Measurements from ENCODE around the gene KCNH3.
A peak's percentile ranks its signal among the peaks of the same experiment; 100 is the strongest.

The KCNH3 gene

DNA sequence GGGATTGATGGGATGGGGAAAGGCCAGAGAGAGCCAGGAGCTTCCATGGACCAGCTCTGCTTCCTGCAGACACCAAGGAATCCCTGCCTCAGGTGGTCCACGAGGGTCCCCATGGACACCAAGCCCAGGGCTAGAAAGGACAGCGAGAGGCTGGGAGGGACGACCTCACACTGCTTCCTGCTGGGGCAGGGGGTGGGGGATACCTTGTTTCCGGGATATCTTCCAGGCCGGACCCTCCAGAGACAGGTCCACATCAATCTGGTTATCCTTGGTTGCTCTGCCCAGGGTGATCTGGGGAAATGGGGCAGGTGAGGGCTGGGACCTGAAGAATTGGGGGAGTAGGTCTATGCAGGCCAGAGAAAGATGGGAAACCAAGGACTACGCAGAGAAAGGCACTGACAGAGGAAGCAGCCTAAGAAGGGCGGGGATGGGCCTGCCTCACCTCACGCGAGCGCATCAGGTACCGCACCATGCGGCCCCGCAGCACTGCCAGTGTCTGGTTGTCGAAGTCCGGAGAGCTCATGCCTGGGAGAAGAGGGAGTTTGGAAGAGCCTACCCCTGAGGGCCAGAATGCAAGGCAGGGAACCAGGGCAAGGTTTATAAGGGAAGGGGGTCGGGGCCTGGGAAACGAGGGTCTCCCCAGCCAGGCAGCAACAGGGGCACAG, 20.3 kb downstream of the KCNH3 start:
- no peak for DNase-seq (ENCODE audit: low spot score)

DNA sequence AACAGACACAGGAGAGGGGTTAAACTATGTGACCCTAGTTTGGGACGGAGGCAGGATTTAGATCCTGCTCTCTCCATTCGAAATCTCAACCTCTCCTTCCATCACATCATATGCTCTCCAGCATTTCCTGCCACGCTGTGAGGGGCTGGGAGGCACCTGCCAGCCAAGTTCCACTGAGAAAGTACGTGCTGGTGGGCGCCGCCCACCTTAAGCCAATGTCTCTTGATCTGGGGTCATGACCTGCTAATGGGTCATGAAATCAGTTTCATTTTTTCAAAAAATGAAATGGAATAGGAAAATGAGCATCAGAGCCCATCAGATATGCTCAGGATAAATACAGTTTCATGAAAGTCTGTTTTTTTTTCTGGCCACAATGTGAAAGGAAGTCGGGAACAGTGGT, 21.9 kb downstream of the KCNH3 start:
- DNase-seq (ENCODE audit: low spot score) = no peak

- DNase-seq (ENCODE audit: low spot score) = no peak
These were observed 23.4 kb downstream of the KCNH3 start for GRCh38 chr12:49562233-49562632.

DNA sequence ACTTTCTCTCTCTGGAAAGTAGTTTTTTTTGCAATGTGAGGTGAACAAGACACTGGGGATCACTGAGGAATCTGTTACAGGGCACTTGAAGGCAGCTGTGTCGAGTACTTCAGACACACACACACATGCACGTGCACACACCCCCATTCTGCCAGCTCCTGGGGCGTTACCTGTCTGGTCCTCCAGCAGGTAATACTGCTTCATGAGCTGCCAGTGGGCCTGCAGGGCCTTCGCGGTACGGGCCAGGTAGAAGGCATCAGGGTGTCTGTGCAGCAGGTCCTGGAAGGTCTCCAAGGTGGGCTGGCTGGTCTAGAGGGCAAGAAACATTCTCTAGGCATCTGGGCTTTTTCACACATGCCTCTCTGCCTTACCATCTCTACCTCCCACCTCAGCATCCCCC, 24.0 kb downstream of the KCNH3 start:
- DNase-seq (ENCODE audit: low spot score) = no peak

- DNase-seq (ENCODE audit: low spot score) = no peak
These were observed 25.3 kb downstream of the KCNH3 start for GRCh38 chr12:49563951-49564685.

GRCh38 chr12:49564686-49565405, 26.0 kb downstream of the KCNH3 start:
- no peak for DNase-seq (ENCODE audit: low spot score)

- no peak for DNase-seq (ENCODE audit: low spot score)
These were observed 26.8 kb downstream of the KCNH3 start for GRCh38 chr12:49565406-49566265.

DNA sequence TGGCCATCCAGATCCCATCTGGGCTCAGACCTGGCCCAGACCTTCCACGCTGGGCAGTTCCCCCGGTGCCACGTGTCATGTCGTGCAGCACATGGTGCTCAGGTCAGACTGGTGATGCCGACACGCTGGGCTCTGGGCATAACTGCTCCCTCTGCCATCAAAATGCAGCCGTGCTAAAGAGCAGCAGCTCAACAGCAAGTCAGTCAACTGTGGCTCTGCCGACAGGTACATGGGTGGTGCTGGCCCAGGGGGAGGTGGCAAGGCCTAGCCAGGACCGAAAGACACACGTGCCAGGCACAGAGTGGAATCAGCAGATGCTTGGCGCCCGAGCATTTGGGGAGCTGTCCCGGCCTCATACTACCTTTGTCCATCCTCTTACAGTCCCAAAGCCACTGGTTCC, 27.5 kb downstream of the KCNH3 start:
- no peak for DNase-seq (ENCODE audit: low spot score)

DNA sequence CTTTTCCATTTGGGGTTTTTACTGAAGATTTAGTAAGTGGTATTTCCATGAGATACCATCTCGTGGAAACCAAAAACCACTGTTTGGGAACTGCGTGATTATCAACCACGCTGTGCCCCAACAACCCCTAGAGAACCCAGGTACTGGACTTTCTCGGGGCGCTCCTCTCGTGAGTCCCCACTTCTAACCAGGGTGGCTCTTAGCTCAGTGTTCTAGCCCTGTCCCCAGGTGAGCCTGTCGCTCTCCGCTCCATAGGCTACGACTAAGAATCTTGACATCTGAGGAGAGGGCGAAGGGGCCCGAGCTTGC, 28.4 kb downstream of the KCNH3 start:
- no peak for DNase-seq (ENCODE audit: low spot score)

DNA sequence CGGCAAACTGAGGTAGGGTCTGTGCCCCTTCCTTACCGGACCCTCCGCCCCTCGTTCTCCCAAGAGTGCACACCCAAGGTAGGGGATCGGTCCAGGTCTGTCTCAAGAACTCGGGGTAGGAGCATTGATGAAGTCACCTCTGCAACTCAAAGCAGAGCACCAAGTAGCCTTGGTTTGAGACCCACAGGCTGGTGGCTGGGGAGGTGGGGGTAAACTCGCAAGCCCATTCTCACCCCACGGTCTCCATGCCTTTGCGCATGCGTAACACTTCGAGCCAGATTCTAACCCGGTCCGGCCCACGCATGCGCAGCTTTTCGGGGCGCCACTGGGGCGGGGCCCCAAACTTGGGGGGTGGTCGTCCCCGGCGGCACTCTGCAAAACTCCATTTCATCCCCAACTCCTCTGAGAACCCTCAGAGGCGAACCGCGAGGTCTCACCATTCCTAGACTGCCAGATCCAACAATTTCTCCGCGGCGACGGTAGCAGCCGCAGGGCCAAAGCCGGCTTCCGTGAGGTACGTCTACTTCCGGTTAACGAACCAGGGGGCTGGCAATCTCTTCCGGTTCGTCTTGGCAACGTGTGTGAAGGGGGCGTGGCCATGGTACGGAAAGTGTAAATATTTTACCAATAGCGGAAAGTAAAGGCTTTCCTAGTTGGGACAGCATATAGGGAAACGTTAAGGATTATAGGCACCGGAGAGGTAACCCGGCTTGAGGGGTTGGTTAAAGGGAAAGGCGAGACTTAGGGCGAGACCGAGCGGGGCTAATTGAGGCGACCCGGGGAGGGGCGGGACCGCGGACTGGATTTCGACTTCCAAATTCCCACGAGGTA, 29.0 kb downstream of the KCNH3 start, which contains the start of gene MCRS1:
Gene MCRS1 (minus strand): TSS at position 532 of the 831 bp plus-strand sequence. CDS start 1,411 bp downstream, outside the sequence.
- peak; percentile 90 for DNase-seq (ENCODE audit: low spot score)

DNA sequence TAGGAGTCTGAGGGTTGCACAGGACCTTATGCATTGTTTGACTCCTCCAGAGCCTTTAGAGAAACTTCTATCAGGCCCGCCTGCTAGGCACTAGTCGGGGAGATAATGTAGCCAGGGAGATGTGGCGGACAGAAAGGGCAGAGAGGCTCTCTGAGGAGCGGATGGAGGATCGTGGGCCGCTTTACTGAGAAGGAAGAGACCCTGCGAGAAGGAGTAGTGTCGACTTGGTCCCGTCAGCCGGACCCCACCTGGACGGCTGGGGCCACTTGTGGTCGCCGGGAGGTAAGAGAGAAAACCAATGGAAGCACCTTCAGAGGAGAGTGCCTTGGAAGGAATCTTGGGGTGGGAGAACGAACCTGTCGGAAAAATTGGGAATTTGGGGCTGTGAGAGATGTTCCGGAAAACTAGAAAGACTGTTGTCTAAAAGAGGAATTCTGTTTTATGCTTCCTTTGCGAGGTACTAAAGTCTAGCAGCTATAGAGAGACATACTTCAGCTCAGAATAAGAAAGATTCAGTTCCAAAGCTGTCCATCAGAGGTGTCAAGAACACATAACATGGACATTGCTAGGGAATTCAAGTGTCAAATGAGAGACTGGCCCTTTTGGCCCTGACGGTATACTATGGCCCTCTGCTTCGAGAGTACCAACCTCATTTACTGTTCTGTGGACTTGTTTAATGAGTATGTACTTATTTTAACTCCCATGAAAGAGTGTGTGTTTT, 29.8 kb downstream of the KCNH3 start:
- DNase-seq (ENCODE audit: low spot score) = no peak

DNA sequence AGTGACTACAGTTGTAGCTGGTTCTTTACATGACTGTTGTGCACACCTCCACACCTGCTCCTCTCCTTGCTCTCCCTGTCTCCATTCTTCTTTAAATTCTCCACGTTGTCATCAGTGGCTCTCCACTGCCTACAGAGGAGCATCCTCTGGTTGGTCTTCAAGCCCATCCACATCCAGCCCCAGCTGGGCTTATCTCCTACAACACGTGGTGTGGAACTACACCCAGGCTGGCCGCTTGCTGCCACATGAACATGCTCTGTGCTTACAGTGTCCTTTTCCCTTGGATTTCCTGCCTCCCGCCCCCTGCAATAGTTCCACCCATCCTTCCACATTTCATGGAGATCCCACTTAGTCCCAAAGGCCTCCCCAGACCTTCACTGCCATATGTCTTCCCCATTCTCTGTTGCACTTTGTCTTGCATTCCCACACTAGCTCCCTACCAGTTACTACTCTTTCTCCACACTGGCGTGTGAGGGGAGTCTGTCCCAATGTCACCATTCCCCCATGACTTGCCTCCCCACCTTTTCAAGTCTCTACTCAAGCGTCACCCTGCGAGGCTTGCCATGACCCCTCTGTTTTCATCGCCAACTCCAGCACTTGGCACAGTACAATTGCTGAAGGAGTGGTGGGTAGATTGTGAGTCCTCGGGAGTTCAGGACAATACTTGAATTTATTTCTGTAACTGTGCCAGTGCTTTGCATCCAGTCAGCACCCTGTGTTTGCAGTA, 38.9 kb downstream of the KCNH3 start:
- no peak for DNase-seq (ENCODE audit: low spot score)

- no peak for DNase-seq (ENCODE audit: low spot score)
These were observed 39.8 kb downstream of the KCNH3 start for GRCh38 chr12:49578471-49579112.

DNA sequence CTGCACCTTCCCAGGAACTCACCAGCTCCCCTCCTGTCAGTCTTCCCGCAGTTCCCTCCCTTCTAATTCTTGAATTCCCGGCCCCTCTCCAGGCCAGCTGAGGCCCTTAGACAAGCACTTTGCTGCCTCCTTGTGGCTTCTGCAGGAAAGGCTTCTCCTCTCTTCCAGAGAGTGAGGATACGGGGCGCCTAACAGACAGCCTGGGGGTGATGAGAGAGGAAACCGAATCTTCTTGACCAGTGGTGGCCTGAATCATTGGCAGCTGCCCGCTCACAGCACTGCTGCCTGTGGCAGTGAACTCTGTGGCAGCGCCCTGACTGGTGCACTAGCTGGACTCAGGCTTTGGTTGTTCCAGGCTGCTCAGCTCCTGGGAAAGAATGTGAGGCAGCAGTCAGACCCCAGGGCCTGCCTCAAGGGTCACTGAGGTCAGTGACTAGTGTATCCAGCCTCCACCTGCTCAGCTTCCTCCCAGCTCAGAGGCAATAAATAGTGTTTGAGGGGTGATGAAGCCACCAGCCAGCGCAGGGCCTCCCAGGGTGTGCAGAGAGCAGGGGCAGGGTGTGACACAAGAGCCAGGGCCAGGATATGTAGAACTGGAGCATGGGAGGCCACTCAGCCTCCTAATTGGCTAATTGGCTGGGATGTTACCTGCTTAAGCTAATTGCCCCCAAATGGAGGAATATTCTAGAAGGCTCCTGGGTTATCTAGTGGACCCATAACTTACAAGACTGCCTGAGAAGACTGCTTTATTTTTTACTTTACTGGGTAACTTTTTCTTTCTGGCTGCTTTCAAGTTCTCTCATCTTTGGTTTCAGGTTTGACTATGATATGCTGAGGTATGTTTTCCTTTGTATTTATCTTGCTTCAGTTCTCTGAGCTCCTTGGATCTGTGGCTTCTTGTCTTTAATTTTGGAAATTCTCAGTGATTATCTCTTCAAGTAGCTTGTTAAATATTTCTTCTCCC, 42.0 kb downstream of the KCNH3 start:
- DNase-seq (ENCODE audit: low spot score) = peak; percentile 77

- DNase-seq (ENCODE audit: low spot score) = no peak
These were observed 43.4 kb downstream of the KCNH3 start for GRCh38 chr12:49582201-49582600.

GRCh38 chr12:49582850-49583249, 44.0 kb downstream of the KCNH3 start:
- DNase-seq (ENCODE audit: low spot score) = no peak

DNA sequence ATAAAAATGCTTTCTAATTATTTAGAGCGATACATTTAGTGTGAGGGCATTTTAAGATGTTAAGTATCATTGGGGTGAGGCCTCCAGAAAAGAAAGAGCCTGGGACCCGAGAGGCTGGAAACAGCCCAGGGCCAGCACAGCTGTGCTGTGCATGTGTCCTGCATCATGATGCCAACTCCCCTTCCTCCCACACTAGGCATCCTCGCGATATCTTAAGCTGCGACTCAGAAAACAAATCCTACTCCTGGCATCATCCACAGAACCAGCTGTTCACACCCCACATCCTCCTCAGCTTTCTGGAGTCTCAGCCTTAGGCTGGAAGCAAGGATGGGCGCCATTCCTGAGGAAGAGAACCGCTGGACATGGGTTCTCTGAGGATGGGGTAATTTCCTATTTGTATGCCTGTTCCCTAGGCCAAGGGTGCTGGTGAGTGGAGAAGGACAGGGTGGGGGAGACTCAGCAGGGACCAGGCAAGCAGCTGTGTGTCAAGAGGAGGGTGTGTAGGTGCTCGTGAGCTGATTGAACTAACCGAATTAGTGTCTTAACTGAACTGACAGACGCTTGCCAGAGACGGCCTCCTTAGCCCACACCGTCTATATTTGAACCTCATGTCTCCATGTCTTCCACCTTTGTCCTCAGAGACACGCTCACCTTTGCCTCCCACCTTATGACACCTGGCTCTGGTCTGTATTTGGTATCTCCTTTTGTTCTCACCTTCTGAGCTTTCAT, 44.7 kb downstream of the KCNH3 start:
- peak; percentile 31 for DNase-seq (ENCODE audit: low spot score)

DNA sequence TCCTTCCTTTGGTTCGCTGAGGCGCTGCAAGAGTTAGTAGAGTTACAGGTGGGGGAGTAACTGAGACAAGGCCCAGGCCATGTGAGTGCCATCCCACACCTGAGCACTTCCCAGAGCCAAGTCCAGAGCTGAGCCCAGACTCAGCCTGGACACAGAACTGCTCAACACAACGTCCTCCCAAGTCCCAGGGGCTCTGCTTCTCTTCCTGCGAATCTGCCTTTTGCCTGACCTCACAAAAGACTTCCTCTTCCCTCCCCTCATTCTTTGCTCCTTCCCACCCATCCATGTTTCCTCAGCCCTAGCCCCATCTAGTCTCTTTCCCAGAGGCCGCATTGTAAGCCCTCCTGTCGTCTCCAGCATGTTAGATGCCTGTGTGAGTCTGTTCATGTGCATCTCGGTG, 45.8 kb downstream of the KCNH3 start:
- DNase-seq (ENCODE audit: low spot score) = no peak

Data from globus pallidus (tissue), 1 donor.